Measurements from ENCODE around the gene PGLYRP1.

Gene PGLYRP1

DNA sequence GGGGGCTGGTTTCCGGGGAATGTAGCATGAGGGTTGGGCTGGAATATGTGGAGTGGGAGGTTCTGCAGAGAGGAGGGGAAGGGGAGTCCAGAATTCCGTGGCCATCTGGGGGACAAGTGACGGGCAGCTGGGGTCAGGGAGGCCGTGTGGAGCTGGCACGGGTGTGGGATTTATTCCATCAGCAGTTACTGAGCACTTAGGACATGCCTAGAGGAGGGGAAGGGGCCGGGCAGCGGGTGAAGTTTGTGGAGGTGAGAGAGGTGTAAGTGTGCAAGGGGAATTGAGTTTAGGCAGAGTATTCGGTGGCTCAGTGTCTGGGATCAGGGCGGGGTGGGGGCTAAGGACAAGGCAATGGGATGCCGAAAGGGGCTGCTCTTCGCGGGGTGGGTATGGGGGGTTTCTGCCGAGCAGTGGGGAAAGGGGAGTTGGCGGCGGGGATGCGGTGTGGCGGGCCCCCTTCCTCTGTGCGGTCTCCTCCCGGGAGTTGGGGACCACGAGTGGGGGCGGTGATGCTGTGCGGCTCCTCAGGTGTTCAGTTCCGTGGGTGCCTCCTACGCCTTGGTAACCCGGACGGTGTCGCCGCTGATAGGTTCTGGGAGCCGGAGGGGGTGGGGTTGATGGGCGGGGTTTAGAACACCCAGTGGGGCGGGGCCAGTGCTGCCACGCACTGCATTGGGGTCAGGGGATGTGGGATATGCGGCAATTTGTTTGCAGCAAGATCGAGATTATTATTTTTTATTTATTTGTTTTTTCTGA, 22.2 kb downstream of the PGLYRP1 start:
- peaks cover 4 to 9% of the 10 kb centered on the region in 2 experiments; a peak in 2 of 3 replicates for H3K36me3 ChIP-seq (ENCODE audit: control insufficient read depth in 2 of 2, insufficient read depth in 1 of 2, low read length in 2 of 2)
- H3K27ac ChIP-seq (ENCODE audit: extremely low read depth, low read depth, low read length) = no peak overlapping the region
- CTCF ChIA-PET = interaction anchor here (0.7 to 1.2 kb wide), 2 partner anchors 9 to 10 kb away, joined by 3 to 4 read pairs; no protein-coding TSS in a partner anchor
- H3K4me3 ChIP-seq (ENCODE audit: low read depth, low read length) = peak overlapping the region; percentile 21
- no peaks in the 10 kb centered on the region for H3K9me3 ChIP-seq (ENCODE audit: control insufficient read depth, insufficient read depth, low read depth, low read length)
- peaks cover 13% of the 10 kb centered on the region for H3K4me1 ChIP-seq (ENCODE audit: control insufficient read depth, insufficient read depth, low read length)
- POLR2A ChIA-PET = interaction anchor here (1.1 kb wide), 1 partner anchor 52 kb away, joined by 5 read pairs; no protein-coding TSS in a partner anchor
- TF ChIP-seq ZNF248 (tag by site-specific recombination; IDR thresholded peaks at IDR 0.05) (no peak), MEIS1 (CRISPR knock-in tag; IDR thresholded peaks at IDR 0.05; ENCODE audit: borderline replicate concordance) (no peak), ZNF670 (tag by site-specific recombination; IDR thresholded peaks at IDR 0.05; ENCODE audit: low read depth) (no peak), ZNF324 (tag by site-specific recombination; IDR thresholded peaks at IDR 0.05) (no peak), ZNF350 (tag by site-specific recombination; IDR thresholded peaks at IDR 0.05) (no peak), ZNF266 (tag by site-specific recombination; IDR thresholded peaks at IDR 0.05; ENCODE audit: low read depth) (no peak), KLF9 (tag by site-specific recombination; IDR thresholded peaks at IDR 0.05; ENCODE audit: low read depth) (peak; percentile 20; the same call in 1 of the 2 replicates), GLIS2 (tag by site-specific recombination; IDR thresholded peaks at IDR 0.05) (peak; percentile 39; the same call in 1 of the 2 replicates), ZBTB20 (tag by site-specific recombination; IDR thresholded peaks at IDR 0.05) (no peak), SP3 (tag by site-specific recombination; IDR thresholded peaks at IDR 0.05) (peak; percentile 27; the same call in 1 of the 2 replicates), ZNF514 (tag by site-specific recombination; IDR thresholded peaks at IDR 0.05) (no peak), ZEB2 (tag by site-specific recombination; IDR thresholded peaks at IDR 0.05) (no peak), ZNF837 (tag by site-specific recombination; IDR thresholded peaks at IDR 0.05) (no peak), ZNF544 (tag by site-specific recombination; IDR thresholded peaks at IDR 0.05) (no peak), ZNF677 (tag by site-specific recombination; IDR thresholded peaks at IDR 0.05) (no peak), ZNF140 (tag by site-specific recombination; IDR thresholded peaks at IDR 0.05) (no peak), ZNF214 (tag by site-specific recombination; IDR thresholded peaks at IDR 0.05; ENCODE audit: borderline replicate concordance) (no peak), ZNF623 (tag by site-specific recombination; IDR thresholded peaks at IDR 0.05) (no peak), ZNF596 (tag by site-specific recombination; IDR thresholded peaks at IDR 0.05) (no peak), ZFHX2 (tag by site-specific recombination; conservative IDR thresholded peaks at IDR 0.05) (peak; percentile 59)
- TF ChIP-seq, protein P1, sequence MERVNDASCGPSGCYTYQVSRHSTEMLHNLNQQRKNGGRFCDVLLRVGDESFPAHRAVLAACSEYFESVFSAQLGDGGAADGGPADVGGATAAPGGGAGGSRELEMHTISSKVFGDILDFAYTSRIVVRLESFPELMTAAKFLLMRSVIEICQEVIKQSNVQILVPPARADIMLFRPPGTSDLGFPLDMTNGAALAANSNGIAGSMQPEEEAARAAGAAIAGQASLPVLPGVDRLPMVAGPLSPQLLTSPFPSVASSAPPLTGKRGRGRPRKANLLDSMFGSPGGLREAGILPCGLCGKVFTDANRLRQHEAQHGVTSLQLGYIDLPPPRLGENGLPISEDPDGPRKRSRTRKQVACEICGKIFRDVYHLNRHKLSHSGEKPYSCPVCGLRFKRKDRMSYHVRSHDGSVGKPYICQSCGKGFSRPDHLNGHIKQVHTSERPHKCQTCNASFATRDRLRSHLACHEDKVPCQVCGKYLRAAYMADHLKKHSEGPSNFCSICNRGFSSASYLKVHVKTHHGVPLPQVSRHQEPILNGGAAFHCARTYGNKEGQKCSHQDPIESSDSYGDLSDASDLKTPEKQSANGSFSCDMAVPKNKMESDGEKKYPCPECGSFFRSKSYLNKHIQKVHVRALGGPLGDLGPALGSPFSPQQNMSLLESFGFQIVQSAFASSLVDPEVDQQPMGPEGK (tag by site-specific recombination; IDR thresholded peaks at IDR 0.05) = peak; percentile 58; the same call in 1 of the 2 replicates
- TF ChIP-seq, protein P2, sequence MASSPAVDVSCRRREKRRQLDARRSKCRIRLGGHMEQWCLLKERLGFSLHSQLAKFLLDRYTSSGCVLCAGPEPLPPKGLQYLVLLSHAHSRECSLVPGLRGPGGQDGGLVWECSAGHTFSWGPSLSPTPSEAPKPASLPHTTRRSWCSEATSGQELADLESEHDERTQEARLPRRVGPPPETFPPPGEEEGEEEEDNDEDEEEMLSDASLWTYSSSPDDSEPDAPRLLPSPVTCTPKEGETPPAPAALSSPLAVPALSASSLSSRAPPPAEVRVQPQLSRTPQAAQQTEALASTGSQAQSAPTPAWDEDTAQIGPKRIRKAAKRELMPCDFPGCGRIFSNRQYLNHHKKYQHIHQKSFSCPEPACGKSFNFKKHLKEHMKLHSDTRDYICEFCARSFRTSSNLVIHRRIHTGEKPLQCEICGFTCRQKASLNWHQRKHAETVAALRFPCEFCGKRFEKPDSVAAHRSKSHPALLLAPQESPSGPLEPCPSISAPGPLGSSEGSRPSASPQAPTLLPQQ (tag by site-specific recombination; IDR thresholded peaks at IDR 0.05) = peak; percentile 48; the same call in 1 of the 2 replicates
- TF ChIP-seq, protein P3, sequence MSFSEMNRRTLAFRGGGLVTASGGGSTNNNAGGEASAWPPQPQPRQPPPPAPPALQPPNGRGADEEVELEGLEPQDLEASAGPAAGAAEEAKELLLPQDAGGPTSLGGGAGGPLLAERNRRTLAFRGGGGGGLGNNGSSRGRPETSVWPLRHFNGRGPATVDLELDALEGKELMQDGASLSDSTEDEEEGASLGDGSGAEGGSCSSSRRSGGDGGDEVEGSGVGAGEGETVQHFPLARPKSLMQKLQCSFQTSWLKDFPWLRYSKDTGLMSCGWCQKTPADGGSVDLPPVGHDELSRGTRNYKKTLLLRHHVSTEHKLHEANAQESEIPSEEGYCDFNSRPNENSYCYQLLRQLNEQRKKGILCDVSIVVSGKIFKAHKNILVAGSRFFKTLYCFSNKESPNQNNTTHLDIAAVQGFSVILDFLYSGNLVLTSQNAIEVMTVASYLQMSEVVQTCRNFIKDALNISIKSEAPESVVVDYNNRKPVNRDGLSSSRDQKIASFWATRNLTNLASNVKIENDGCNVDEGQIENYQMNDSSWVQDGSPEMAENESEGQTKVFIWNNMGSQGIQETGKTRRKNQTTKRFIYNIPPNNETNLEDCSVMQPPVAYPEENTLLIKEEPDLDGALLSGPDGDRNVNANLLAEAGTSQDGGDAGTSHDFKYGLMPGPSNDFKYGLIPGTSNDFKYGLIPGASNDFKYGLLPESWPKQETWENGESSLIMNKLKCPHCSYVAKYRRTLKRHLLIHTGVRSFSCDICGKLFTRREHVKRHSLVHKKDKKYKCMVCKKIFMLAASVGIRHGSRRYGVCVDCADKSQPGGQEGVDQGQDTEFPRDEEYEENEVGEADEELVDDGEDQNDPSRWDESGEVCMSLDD (tag by site-specific recombination; IDR thresholded peaks at IDR 0.05) = 0 out of 2 replicates have a peak, but pooled peaks have one; percentile 20
- TF ChIP-seq, protein P4, sequence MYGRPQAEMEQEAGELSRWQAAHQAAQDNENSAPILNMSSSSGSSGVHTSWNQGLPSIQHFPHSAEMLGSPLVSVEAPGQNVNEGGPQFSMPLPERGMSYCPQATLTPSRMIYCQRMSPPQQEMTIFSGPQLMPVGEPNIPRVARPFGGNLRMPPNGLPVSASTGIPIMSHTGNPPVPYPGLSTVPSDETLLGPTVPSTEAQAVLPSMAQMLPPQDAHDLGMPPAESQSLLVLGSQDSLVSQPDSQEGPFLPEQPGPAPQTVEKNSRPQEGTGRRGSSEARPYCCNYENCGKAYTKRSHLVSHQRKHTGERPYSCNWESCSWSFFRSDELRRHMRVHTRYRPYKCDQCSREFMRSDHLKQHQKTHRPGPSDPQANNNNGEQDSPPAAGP (tag by site-specific recombination; IDR thresholded peaks at IDR 0.05) = no peak
- TF ChIP-seq, protein P5, sequence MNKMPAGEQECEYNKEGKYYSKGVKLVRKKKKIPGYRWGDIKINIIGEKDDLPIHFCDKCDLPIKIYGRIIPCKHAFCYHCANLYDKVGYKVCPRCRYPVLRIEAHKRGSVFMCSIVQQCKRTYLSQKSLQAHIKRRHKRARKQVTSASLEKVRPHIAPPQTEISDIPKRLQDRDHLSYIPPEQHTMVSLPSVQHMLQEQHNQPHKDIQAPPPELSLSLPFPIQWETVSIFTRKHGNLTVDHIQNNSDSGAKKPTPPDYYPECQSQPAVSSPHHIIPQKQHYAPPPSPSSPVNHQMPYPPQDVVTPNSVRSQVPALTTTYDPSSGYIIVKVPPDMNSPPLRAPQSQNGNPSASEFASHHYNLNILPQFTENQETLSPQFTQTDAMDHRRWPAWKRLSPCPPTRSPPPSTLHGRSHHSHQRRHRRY (tag by site-specific recombination; IDR thresholded peaks at IDR 0.05) = no peak

Measured in HEK293 (cell line).